HepG2 (cell line): Measurements from ENCODE around the gene FFAR4. TPM values are rescaled to one million over a fixed set of nuclear protein-coding genes. Genes with fewer than 3 reads are reported as not detected.

Experiments
- ATAC-seq: fragments of 200-7000 bp; cut with Tn5 transposase; 3 replicates; pipeline ENCODE4 v1.9.1; 2020; ENCODE audit warnings: mild to moderate bottlenecking, moderate library complexity
- BruUV-seq: library from RNA; stranded (reverse); fragments of 400-500 nt; replicated peaks from 2 replicates; lab custom pipeline; 2021; lab: Mats Ljungman, UMichigan
- CTCF ChIA-PET: fragments of 300-600 bp; formaldehyde crosslinking; extraction: SDS; loops from one replicate; lab custom pipeline; 2021; ENCODE audit warnings: low total read pairs, inconsistent platforms, low intra/inter-chr PET ratio; lab: Yijun Ruan, JAX
- POLR2A ChIA-PET: fragments of 350-600 bp; sonication (Branson Sonifier 250); formaldehyde crosslinking; loops from one replicate; lab custom pipeline; 2020; ENCODE audit warnings: antibody characterized with exemption, inconsistent platforms; lab: Yijun Ruan, JAX
- DNase-seq: peaks from one replicate; pipeline ENCODE4 v3.0.0-alpha.2; 2015; ENCODE audit warnings: low spot score
- FAIRE-seq: peaks from 3 replicates; lab custom pipeline; 2011; peaks lifted over from hg19 to GRCh38; lab: Jason Lieb, UNC
- H2AFZ ChIP-seq: one replicate; pipeline ENCODE4 v1.6.1; 2011; ENCODE audit warnings: low read length, inconsistent platforms
- H3K27ac ChIP-seq: fragments of 300-600 bp; 3 replicates; pipeline ENCODE4 v1.8.0; 2011; ENCODE audit warnings: mixed run types, mild to moderate bottlenecking, mixed read lengths, low read length, inconsistent platforms; ENCODE audit not compliant: insufficient read depth; ENCODE audit errors: extremely low read length
- H3K27me3 ChIP-seq, 2 experiments: fragments of 200-600 bp in 1 of 2; 2 replicates in 1 of 2; 3 replicates in 1 of 2; pipeline versions ENCODE4 v1.6.0 to v1.8.0; 2011; ENCODE audit warnings: low read length in 2 of 2, mild to moderate bottlenecking in 2 of 2, moderate library complexity in 2 of 2, inconsistent platforms in 1 of 2; ENCODE audit not compliant: insufficient read depth in 2 of 2, control insufficient read depth in 1 of 2
- H3K36me3 ChIP-seq, 2 experiments: fragments of 200-600 bp in 1 of 2; replicated peaks in 1 of 2; 2 replicates in 1 of 2; 3 replicates in 1 of 2; pipeline versions ENCODE4 v1.5.1 to v1.8.0; 2011; ENCODE audit warnings: low read length in 2 of 2, inconsistent platforms in 1 of 2; ENCODE audit not compliant: insufficient read depth in 2 of 2, control insufficient read depth in 1 of 2
- H3K4me1 ChIP-seq: 2 replicates; pipeline ENCODE4 v1.5.1; 2012; ENCODE audit warnings: low read length, inconsistent platforms; ENCODE audit not compliant: insufficient read depth
- H3K4me2 ChIP-seq: 2 replicates; pipeline ENCODE4 v1.6.0; 2011; ENCODE audit warnings: low read depth, low read length, inconsistent platforms
- H3K4me3 ChIP-seq, 3 experiments: fragments of 200-600 bp in 1 of 3; sonication (generic), shearing (Covaris generic) in 1 of 3; replicated peaks in 1 of 3; 2 replicates each; pipeline ENCODE4 v1.5.1; 2011 to 2016; ENCODE audit warnings: low read length in 3 of 3, inconsistent platforms in 2 of 3, low read depth in 2 of 3, mild to moderate bottlenecking in 2 of 3, control low read depth in 1 of 3, mixed read lengths in 1 of 3; ENCODE audit not compliant: insufficient read depth in 1 of 3
- H3K79me2 ChIP-seq: one replicate; pipeline ENCODE4 v1.6.1; 2011; ENCODE audit warnings: low read length, inconsistent platforms; ENCODE audit not compliant: insufficient read depth
- H3K9ac ChIP-seq: 2 replicates; pipeline ENCODE4 v1.6.0; 2011; ENCODE audit warnings: mild to moderate bottlenecking, low read depth, low read length, inconsistent platforms; ENCODE audit not compliant: insufficient read depth
- H3K9me3 ChIP-seq: 2 replicates; pipeline ENCODE4 v1.5.1; 2012; ENCODE audit warnings: mild to moderate bottlenecking, low read length
- H4K20me1 ChIP-seq: 2 replicates; pipeline ENCODE4 v1.6.0; 2011; ENCODE audit warnings: inconsistent platforms, mild to moderate bottlenecking, low read length, moderate library complexity; ENCODE audit not compliant: insufficient read depth
- AKAP8 ChIP-seq: sonication (generic); formaldehyde crosslinking; IDR thresholded peaks from 2 replicates; pipeline ENCODE4 v1.5.1; 2020; ENCODE audit warnings: mild to moderate bottlenecking, missing genetic modification reagents
- CCDC6 ChIP-seq: sonication (generic); formaldehyde crosslinking; IDR thresholded peaks from 2 replicates; pipeline ENCODE4 v1.8.1; 2022; ENCODE audit warnings: mild to moderate bottlenecking, missing genetic modification reagents, moderate library complexity
- GATAD1 ChIP-seq: IDR thresholded peaks from 2 replicates; pipeline ENCODE4 v1.6.1; 2016; ENCODE audit warnings: missing genetic modification reagents, missing compliant biosample characterization
- HMG20A ChIP-seq: IDR thresholded peaks from 2 replicates; pipeline ENCODE4 v1.6.1; 2016; ENCODE audit warnings: borderline replicate concordance
- KLF11 ChIP-seq: IDR thresholded peaks from 2 replicates; pipeline ENCODE4 v1.6.1; 2016; ENCODE audit warnings: missing compliant biosample characterization
- MNT ChIP-seq: fragments of 450-650 bp; IDR thresholded peaks from 2 replicates; pipeline ENCODE4 v1.6.1; 2016
- SKIL ChIP-seq: sonication (generic); formaldehyde crosslinking; IDR thresholded peaks from 2 replicates; pipeline ENCODE4 v1.8.0; 2022; ENCODE audit warnings: missing genetic modification reagents, mild to moderate bottlenecking, moderate library complexity, borderline replicate concordance
- TAF15 ChIP-seq: fragments of 200-400 bp; formaldehyde crosslinking; IDR thresholded peaks from one replicate; pipeline ENCODE4 v1.6.1; 2018; ENCODE audit warnings: mild to moderate bottlenecking, low read depth, low read length; ENCODE audit not compliant: poor library complexity, severe bottlenecking
- TEAD3 ChIP-seq: optimal IDR thresholded peaks from 2 replicates; pipeline ENCODE3; 2016; ENCODE audit warnings: borderline replicate concordance
- ZFP37 ChIP-seq: sonication (generic); formaldehyde crosslinking; IDR thresholded peaks from 2 replicates; pipeline ENCODE4 v1.4.0; 2020; ENCODE audit warnings: missing genetic modification reagents, borderline replicate concordance
- ZHX1 ChIP-seq: sonication (generic); formaldehyde crosslinking; IDR thresholded peaks from 2 replicates; pipeline ENCODE4 v1.8.1; 2022; ENCODE audit warnings: low read depth, mild to moderate bottlenecking, missing genetic modification reagents
- ZNF446 ChIP-seq: sonication (generic); formaldehyde crosslinking; IDR thresholded peaks from 2 replicates; pipeline ENCODE4 v1.5.0; 2020; ENCODE audit warnings: mild to moderate bottlenecking, missing genetic modification reagents
- ZNF75D ChIP-seq: sonication (generic); formaldehyde crosslinking; IDR thresholded peaks from 2 replicates; pipeline ENCODE4 v1.8.1; 2023; ENCODE audit warnings: missing genetic modification reagents, mild to moderate bottlenecking, borderline replicate concordance
- WGBS: methylation state at CpG from one replicate; pipeline ENCODE4 v1.1.6; 2017; ENCODE audit warnings: low lambda C conversion rate; 5-methylcytosine and 5-hydroxymethylcytosine counted together
- in situ Hi-C: cut with HindIII; loops from 2 replicates; pipeline ENCODE4 v1.10.0; 2017; ENCODE audit warnings: low pct_unique_long_range_greater_than_20kb; ENCODE audit not compliant: extremely low pct_ligation_motif_present
- intact Hi-C: fragments of 100-400 bp; cut with micrococcal nuclease; formaldehyde crosslinking; loops from one replicate; pipeline ENCODE4 v1.10.0; 2022; ENCODE audit not compliant: unreplicated experiment
- polyA plus RNA-seq, 8 experiments: library from polyadenylated mRNA; depleted of rRNA in 3 of 8; stranded (reverse) in 7 of 8; unstranded in 1 of 8; fragments of >200 nt; fragmentation: Illumina TruSeq in 4 of 8; extraction: Trizol in 4 of 8; gene quantifications; 2 replicates each; pipeline versions ENCODE4 v1.2.1 to v1.2.3, GENCODE V29; 2011 to 2016; ENCODE audit warnings: low read depth in 4 of 8, missing spikeins in 1 of 8, mixed read lengths in 1 of 8; ENCODE audit not compliant: insufficient read depth in 1 of 8
- total RNA-seq, 5 experiments: library from RNA; depleted of rRNA; stranded (reverse); fragments of >200 nt; fragmentation: Illumina TruSeq; extraction: Trizol; gene quantifications; 2 replicates each; pipeline ENCODE4 v1.2.3, GENCODE V29; 2016; ENCODE audit warnings: low read depth in 1 of 5
- TF ChIP-seq, protein P1 (sequence below), 2 experiments: sonication (generic) in 1 of 2; formaldehyde crosslinking in 1 of 2; IDR thresholded peaks; 2 replicates each; pipeline versions ENCODE4 v1.5.1 to v1.6.1; 2011 to 2020; ENCODE audit warnings: borderline replicate concordance in 1 of 2, low read depth in 1 of 2, low read length in 1 of 2, mild to moderate bottlenecking in 1 of 2, missing genetic modification reagents in 1 of 2, moderate library complexity in 1 of 2

Gene FFAR4
- total and polyA plus RNA-seq, 2 of the 13 experiments (the other 11 are each of a cell fraction or from before 2014, with no cell fraction given): 0.09 TPM; not detected in 1

DNA sequence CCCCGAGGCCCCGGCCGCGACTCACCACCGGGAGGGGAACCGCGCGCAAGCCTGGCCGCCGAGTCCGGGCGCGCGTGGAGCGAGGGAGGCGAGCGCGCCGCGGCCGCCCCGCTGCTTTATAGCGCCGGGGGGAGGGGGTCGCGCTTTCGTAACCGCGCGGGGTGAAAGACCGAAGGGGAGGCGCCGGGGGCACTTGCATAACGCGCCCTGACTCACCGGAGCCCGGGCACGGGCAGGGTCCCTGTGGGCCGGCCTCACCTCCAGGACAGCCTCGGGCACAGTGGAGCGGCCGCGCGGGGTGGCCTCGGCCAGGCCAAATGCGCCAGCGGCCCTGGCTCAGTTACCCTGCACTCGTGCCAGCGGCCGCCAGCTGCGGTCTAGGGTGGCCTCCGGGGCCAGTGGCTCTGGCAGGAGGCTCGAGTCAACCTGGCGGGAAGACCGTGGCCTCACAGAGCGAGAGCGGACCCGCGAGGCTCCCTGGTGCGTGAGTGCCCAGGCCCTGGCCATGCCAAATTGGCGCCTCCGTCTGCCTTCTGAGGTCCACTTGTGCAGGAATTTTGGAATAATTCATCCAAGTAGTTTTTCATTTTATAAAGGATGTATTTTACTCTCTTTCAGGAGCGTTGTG is 34.8 kb downstream of the FFAR4 start, which contains the start of gene RBP4:
Gene RBP4 (minus strand): TSS at position 90 of the 628 bp plus-strand sequence. CDS start 207 bp downstream, outside the sequence.
- POLR2A ChIA-PET: interaction anchor here (1.0 to 1.8 kb wide), 4 partner anchors 9 to 101 kb away, joined by 3 to 6 read pairs (median 4); partner anchors contain the start of gene FRA10AC1
- peaks cover 32% of the 10 kb centered on the region for H3K79me2 ChIP-seq
- peaks cover 0 to 23% of the 10 kb centered on the region in 2 experiments; a peak in 4 of 5 replicates for H3K36me3 ChIP-seq
- H3K9me3 ChIP-seq: no peaks in the 10 kb centered on the region
- WGBS: 1% methylated on average over 4 of the region's 63 CpGs
- peak within 1 kb of the TSS; percentile 94 for H3K4me2 ChIP-seq
- peak within 1 kb of the TSS; percentile 23 for H2AFZ ChIP-seq
- DNase-seq (peak; percentile 78), ATAC-seq (peak; percentile 91), FAIRE-seq (no peak)
- in situ Hi-C loops: no loop called here
- intact Hi-C loops: loop anchor here (5.0 kb wide), 1 partner anchor 71 kb away; no protein-coding TSS in a partner anchor
- H3K9ac ChIP-seq: peak within 1 kb of the TSS; percentile 94
- peak within 1 kb of the TSS; percentile 99 for H3K27ac ChIP-seq
- H3K4me3 ChIP-seq: peak within 1 kb of the TSS; percentile 79 to 87 (median 84)
- peaks cover 62% of the 10 kb centered on the region for H3K4me1 ChIP-seq
- no TSS peak for BruUV-seq
- CTCF ChIA-PET: no interaction called here
- H4K20me1 ChIP-seq: peaks cover 39% of the 10 kb centered on the region
- H3K27me3 ChIP-seq: no peaks in the 10 kb centered on the region; a peak in 1 of 5 replicates
- peak; percentile 49; the same call in 1 of the 2 replicates for TF ChIP-seq KLF11 (CRISPR knock-in tag)
- no peak for TF ChIP-seq ZFP37
- no peak for TF ChIP-seq MNT
- TF ChIP-seq CCDC6: peak; percentile 75
- TF ChIP-seq SKIL (CRISPR knock-in tag): peak; percentile 87
- TF ChIP-seq, protein P1, sequence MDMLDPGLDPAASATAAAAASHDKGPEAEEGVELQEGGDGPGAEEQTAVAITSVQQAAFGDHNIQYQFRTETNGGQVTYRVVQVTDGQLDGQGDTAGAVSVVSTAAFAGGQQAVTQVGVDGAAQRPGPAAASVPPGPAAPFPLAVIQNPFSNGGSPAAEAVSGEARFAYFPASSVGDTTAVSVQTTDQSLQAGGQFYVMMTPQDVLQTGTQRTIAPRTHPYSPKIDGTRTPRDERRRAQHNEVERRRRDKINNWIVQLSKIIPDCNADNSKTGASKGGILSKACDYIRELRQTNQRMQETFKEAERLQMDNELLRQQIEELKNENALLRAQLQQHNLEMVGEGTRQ (IDR thresholded peaks at IDR 0.05; ENCODE audit: low read depth, low read length): no peak
- TF ChIP-seq, protein P1 (CRISPR knock-in tag; IDR thresholded peaks at IDR 0.05; ENCODE audit: borderline replicate concordance): no peak
- no peak for TF ChIP-seq TAF15
- no peak for TF ChIP-seq ZNF75D (CRISPR knock-in tag)
- peak; percentile 71; the same call in 1 of the 2 replicates for TF ChIP-seq AKAP8
- TF ChIP-seq TEAD3 (CRISPR knock-in tag): peak; percentile 44
- 0 out of 2 replicates have a peak, but pooled peaks have one; percentile 14 for TF ChIP-seq GATAD1
- 0 out of 2 replicates have a peak, but pooled peaks have one; percentile 23 for TF ChIP-seq ZNF446 (CRISPR knock-in tag)
- TF ChIP-seq HMG20A (CRISPR knock-in tag): no peak
- TF ChIP-seq ZHX1 (CRISPR knock-in tag): peak; percentile 89; the same call in 1 of the 2 replicates
